GM19397 (cell line): Measurements from ENCODE around the gene ASB13.

Experiments used
- ATAC-seq: cut with Tn5 transposase; IDR thresholded peaks from one replicate; pipeline ENCODE4 v1.9.1; 2021; ENCODE audit warnings: mild to moderate bottlenecking, moderate library complexity; ENCODE audit not compliant: unreplicated experiment

The ASB13 gene

DNA sequence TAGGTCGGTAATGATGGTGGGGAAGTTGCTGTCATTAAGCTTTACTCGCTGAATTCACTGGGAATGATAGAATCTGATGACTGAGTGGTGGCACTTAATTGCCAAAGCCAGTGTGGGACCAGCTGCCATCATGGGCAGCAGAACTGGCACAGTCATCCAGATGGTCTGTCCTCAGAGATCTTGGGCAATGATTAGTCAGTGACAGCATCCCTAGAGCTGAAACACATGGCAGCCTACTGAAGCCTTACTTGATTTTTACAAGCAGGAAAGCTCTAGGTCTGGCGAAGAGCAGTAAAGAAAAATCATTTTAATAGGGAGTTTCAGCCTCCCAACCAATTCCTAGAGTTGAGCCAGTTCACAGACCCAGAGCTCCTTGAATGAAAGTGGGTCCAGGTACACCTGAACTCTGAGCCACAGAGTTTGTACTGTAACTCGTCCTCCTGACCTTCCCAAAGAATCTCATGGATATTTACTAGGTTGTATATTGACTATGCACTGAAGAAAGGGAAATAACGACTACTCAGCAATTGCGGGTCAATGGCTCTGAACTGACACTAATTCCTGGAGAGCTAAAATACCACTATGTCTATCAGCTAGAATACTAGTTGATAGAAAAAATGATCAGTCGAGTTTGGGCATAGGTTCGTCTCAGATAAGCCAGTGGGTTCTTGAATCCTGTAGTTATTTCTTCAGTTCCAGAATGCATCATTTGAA, 4.4 kb upstream of the ASB13 start:
- ATAC-seq: no peak

DNA sequence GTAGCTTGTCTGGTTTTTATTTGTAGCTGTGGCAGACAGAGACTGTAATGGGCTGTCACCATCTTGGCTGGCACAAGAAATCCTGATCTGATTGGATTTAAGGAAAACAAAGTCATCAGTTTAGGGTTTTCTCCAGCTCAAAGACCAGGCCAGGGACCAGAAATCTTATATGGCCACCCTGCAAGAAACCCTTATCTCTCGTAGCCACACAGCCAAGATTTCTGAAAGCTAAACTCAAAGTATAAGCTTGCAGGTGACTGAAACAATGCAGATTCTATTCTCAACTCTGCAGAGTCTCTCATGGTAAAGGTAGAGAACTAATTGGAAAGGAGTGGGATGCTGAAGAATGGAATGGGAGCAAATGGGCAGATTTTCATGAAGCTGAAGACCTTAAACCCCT, 3.2 kb upstream of the ASB13 start:
- ATAC-seq: no peak

DNA sequence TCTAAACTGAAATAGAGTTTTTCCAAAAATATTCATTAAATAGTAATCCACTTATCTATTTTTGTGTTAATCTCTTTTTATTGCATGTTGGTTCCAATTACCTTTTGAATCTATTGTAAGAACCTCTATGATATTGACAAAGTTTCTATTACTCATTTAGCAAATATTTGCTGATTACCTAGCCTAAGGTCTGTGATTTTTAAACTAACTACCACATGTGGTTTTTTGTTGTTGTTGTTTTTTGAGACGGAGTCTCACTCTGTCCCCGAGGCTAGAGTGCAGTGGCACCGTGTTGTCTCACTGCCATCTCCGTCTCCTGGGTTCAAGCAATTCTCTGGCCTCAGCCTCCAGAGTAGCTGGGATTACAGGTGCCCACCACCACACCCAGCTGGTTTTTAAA, 2.0 kb upstream of the ASB13 start:
- ATAC-seq: no peak

DNA sequence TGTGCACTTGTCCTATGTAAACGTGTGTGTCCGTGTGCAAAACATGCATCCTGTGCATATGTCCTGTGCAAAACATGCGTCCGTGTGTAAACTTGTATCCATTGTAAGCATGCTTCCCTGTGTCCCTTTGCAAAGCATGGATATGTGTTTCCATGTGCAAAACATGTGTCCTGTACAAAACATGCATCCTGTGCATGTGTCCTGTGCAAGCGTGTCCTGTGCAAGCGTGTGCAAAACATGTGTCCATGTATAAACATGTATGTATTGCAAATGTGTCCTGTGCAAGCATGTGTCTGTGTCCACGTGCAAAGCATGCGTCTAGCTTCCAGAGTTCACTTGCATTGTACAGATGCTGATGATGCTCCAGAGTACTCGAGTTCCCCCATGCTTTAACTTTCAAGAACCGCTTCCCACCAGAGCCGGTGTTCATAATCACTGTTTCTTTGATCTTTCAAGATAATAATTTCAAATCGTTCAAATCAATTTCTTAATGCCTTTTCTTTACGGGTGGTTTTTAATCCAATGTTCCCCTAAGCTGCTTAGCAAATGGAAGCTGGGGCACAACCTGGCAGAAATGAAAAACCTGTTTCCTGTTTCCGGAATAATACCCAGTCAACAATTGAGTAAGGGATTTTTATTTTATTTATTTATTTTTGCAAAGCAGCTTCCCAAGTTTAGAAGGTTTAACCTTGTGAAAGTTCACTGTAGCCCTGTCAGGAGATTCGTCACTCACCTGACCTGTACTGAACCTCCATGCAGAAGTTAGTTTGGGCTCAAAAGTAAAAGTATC, 641 bp upstream of the ASB13 start:
- ATAC-seq: peak; percentile 14

DNA sequence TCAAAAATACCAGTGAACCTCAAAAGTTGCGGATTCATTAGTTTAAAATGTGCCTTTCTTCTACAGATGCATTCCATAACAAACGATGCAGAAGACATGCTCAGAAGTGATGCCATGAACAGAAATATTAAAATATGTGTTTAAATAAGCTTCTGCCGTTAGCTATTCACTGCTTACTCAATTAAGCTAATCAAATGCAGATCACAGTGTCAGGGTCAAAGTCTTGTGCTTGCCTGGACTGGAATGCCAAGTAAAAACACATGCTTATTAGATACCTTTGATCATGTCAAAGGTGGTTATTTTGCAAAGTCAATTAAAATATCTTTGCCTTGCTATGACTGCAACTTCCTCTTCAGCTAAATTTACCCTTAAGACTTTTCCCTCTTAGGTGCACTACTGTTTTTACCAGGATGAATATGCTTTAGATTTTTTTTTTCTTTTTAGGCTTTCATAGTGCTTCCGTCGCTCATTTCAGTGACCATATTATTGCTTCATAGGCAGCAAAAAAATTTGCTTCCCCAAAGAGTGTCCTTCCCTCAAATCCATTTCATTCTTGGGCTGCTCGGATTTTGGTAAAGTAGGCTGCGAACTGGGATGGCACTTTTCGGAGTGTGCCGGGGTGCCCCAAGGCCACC, 905 bp downstream of the ASB13 start:
- ATAC-seq: no peak

DNA sequence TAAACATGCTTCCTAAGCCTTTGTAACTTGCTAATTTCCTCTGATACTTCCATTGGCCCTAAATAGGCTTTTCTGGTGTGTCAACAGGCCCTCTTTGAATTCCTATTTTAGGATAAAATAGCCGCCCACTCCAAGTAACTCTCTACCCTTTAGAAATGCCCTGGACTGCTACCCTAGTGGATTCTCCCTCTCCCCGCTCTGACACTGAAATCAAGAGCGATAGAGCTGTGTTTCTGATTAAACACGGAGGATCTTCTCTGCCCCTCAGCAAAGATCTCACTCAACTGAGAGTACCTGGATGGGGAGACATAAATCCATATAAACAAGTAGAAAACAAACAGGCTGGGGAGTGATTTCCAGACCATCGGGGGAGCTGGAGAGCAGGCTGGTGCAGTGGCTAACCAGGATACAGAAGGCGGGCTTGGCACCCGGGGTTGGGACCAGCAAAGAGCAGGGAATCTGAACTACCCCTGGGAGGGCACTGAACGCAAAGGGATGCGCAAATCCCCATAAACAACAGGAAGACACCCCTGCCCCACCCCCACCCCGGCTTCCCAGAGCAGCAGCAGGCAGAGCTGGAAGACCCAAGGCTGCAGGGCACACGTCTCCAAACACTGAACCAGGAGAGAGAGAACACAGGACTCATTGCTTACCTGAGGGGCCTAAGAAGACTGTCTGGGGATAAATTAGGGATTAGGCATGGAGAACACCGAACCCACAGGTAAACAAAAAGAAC, 2.5 kb downstream of the ASB13 start:
- ATAC-seq: no peak

DNA sequence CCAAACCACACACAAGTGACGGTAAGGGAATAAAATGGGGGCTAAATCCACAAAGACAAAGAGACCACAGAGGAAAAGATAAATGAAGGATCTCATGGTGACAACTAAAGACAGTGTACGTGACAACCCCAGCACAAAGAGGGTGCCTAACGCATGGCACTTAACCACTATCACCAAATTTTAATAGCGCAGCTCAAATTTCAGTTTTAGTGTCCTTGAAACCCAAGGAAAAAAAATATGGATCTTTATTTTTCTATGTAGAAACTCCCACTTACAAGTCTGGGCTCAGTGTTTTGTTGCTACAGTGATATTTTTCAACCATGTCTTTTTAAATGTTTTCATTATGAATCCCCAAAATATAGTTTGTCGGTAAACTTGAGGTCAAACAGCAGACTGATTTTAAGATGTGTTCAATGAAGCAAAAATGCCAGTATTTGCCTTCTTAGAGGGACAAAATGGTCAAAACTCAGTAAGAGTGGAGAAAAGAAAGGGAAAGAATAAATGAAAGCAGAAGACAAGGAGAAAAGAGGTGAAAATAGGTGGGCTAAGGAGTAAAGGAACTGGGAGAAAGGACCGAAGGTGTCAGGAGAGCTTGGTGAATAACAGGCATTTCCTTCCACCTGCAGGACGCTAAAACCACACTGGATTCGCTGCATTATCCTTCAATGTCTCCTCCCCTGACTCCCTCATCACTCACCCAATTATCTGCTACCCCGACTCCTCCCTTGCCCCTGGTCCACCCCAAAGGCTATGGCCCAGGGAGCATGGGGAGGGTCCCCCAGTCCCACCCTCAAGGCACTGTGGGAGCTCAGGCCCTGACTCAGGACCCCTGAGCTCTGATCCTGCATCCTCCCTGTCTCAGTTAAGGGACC, 3.5 kb downstream of the ASB13 start:
- ATAC-seq: no peak

DNA sequence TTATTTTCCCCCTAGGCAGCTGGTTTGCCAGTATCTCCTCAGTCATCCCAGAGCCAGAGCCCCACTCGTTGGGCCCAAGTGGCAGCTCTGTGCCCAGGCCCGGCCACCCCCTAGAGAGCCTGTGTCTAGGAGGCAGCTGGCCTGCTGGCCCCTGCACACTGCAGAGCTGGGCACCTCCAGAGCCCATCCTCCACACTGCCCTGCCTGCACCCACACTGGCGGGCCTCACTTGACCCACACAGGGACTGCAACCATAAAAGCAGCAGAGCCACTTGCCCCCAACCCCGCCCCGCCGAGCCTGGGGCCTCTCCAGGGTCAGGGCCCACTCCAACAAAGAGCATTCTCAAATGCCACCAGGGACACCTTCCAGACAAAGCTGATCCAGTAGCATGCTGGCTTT, 5.4 kb downstream of the ASB13 start:
- ATAC-seq: no peak

DNA sequence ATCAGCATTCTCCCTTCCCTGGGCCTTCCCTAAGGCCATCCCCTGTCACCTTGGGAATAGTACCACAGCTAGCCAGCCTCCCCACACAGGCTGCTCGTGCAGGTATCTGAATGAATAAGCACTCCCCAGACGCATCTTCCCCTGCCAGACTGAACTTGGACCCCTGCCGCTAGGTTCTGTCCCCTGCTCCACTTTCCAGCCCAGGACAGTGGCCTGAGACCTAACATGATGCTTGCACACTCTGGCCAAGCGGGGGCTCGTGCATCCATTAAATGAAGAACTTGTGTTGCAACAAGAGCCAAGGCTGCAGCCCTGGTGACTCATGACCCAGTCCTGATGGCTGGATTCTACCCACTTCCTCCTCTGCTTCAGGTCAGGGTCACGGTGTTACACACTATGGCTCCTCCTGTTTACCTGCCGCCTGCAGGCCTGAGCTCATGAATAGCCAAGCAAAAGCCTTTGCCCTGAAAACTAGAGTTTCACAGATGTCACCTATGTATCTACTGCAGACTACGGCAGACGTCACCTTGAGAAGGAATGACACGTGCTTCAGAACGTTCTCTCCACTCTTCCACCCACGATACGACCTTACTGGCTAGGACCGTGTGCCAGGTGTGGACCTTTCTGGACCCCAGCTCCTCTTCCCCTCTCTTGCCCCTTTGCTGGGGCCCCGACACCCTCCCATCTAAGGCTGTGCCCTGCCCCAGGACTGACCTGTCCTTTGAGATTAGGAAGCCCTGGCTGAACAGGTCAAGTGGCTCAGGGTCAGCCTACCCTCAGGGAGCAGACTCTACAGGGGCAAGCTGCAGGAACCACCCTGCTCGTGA, 6.5 kb downstream of the ASB13 start:
- no peak for ATAC-seq

DNA sequence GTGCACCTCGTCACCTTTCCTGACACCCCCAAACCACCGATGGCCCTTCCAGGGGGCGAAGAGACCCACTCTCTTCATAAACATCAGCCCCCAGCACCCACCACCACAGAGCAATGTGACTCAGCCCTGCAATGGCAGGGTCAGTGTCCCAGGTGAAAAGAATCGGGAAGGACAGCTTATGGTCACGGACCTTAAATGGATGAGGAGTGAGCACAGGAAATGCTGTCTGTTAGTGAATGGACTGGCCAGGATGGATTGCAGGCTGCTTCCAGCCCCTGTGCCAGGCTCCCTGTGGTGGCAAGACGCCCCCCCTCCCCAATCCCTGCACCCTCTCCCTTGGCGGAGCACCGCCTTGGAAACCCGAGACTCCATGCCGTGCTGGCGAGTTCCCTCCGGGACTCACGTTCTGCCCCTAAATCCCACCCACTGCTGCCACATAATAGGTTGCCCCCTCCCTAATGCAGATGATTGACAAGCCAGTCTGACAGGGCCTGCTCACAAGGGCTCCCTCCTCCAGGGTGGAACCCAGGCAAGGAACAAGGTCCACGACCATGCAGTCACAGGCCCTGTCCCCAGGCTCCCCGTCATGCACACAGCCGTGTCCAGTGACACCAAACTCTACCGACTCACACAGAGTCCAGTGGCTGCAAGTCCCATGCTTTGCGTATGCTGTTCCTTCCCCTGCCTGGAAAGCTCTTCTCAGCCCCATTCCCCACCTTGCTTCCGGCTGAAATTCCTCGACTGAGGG, 7.3 kb downstream of the ASB13 start:
- ATAC-seq: no peak

DNA sequence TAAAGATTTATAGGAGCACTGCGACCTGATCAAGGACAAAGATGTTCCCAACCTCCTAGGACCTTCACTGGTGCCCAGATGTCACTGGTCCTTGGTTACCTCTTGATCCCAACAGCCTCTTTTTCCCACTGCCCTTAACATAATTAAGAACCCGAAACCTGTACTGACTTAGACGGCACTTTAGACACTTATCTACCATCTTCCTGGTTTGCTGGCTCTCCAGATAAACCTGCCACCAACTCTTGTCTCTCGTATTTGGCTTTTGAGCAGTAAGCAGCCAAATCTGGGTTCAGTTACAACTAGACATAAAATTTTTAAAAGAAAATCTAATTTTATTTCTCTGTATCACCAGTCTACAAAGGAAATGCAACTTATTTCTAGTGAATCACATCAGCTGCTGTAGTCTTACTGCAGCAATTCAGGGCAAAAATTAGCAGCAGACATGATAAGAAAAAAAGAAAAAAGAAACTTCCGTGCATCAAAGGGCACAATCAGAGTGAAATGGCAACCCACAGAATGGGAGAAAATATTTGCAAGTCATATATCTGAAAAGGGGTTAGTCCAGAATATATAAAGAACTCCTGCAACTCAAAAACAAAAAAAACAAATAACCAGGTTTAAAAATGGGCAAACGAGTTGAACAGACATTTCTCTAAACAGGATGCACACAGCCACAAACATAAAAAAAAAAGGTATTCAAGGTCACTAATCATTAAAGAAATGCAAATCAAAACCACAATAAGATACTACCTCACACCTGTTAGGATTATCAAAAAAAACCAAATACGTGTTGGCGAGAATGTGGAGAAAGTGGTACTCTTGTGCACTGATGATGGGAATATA, 9.4 kb downstream of the ASB13 start:
- no peak for ATAC-seq

DNA sequence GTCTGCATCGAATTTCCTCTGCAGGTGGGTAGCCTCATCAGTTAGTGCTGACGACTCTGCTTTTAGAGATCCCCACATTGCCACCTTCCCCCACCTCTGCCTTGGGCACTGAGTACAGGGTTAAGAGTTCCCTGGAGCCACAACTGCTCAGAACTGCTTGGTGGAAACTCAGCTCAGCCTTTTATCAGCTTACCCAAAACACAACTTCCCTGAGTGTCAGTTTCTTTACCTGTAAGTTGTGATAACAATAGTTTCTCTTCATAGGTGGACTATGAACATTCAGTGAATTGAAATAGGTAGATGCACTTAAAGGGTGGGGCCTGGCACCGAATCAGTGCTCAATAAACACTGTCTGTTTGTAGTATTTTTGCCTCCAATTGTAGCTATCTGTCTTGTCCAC, 11.3 kb downstream of the ASB13 start:
- ATAC-seq: no peak

DNA sequence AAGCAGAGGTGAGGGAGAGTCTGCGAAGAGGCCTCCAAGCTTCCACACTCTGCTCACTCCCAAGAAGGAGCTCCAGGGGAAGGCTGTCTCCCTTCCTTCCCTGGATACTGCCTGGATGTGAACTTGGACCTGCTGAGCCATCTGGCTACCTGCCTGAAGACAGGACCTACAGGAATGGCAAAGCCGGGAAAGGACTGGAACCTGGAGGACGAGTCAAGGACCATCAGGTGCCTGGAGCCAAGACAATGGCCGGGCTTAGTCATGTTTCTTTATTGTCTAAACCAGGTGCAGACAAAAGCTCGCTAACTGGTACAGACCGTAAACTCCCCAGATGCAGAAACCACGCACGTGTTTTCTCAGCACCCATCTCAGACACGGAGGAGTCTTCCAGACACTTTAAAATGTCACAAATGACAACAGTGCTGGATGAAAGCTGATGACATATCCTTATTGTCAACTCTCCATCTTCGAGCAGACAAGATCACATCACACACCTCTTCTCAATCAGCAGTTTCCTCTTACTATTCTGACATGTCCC, 12.1 kb downstream of the ASB13 start:
- ATAC-seq: no peak

DNA sequence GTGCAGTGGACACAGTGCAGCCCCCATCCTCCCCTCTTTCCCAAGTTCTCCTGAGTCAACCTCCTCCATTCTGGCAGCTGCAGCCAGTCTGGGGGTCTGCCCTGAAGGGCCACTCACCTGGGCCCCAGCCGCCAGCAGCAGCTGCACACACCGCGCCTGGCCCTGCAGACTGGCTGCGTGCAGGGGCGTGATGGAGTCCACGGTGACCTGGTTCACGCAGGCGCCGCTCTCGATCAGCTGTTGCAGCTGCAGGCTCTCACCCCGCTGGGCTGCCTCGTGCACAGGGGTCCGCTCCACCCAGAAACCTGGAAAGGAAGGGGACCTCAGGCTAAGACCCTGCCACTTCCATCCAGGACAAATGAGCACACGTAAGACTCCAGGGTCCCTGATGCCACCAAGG, 13.6 kb downstream of the ASB13 start:
- ATAC-seq: no peak

DNA sequence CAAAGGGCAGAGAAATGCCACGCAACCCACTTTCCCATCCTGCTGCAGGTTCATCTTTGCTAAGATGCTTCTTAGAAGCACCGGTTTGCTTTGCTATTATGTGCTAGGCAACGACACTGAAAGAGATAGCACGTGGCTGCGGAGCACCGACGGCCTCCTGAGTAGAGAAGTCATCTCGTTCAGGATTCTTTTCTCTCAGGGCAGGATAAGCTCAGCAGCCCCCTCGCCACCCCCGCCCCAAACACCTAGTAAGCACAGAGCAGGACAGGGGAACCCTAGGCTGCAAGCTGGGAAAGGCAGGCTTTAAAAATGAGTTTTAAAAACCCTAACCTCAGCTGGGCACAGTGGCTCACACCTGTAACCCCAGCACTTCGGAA, 15.0 kb downstream of the ASB13 start:
- no peak for ATAC-seq

DNA sequence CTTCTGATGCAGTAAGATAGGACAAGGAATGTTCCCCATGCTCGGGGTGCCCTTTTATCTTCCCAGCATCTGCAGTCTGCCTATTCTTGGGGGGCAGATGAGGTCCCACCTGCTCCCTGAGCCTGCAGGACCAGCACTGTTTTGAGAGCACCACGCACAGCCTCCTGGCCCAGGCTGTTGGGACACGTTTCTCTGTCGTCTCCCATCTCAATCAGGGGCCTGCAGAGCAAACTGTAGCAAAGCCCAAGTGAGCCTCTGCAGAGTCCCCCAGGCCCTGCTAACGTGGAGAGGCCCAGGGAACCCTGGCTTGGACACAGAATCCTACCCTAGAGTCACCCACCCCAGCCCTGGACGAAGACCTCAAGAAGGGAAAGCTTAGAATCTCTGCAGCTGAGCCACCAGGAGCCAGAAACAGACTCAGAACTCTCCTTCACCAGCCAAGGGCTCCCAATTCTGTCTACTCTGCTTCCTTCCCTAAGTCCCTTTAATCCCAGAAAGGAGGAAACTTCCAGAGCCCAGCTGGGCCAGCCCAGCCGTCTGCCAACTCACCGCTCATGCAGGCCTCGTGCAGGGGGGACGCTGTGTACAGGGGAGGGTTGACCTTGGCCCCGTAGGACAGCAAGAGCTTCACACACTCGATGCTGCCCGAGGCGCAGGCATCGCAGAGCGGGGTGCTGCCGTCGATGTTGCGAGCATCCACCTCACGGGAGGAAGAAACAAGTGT, 15.6 kb downstream of the ASB13 start:
- ATAC-seq: no peak

DNA sequence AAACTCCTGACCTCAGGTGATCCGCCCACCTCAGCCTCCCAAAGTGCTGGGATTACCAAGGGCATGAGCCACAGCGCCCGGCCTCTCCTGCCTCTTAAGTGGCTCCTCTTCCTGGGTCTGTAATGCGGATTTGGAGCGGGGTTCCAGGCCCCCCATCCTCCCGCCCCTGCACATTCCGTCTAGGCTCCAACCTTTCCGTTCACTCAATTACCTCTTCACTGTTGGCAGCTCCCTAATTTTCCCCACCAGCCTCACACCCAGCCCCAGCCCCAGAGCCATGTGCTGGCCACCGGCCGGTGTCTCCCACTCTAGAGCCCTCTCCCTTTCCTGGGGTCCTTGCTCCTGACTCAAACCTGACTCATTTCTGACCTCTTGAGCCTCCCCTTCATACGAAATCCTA, 16.6 kb downstream of the ASB13 start:
- ATAC-seq: no peak
